ENCODE results near the gene DDIT4. TPM values are rescaled to one million over a fixed set of nuclear protein-coding genes. Genes with fewer than 3 reads are reported as not detected.

Gene DDIT4
- polyA plus RNA-seq, 1 donor from 2014 or later: 29.9 TPM

- peak overlapping the region; percentile 60 for H3K27ac ChIP-seq (ENCODE audit: low read length)
- H3K9ac ChIP-seq (ENCODE audit: low read length): peak overlapping the region; percentile 70
- H2AFZ ChIP-seq (ENCODE audit: low read depth, low read length): peak overlapping the region; percentile 85
- H3K36me3 ChIP-seq (ENCODE audit: insufficient read depth, low read length): no peaks in the 10 kb centered on the region
- H3K9me2 ChIP-seq (ENCODE audit: insufficient read depth, low read length): no peaks in the 10 kb centered on the region
- no peaks in the 10 kb centered on the region for H3K79me2 ChIP-seq (replicated peaks; ENCODE audit: insufficient read depth, low read length)
- H3F3A ChIP-seq (ENCODE audit: insufficient read depth, low read length, poor library complexity, severe bottlenecking): peaks cover 3% of the 10 kb centered on the region
- H3K4me2 ChIP-seq (ENCODE audit: low read length): peak overlapping the region; percentile 45
- TF ChIP-seq MXI1 (conservative IDR thresholded peaks at IDR 0.05; ENCODE audit: poor library complexity, severe bottlenecking) (no peak), SMC3 (conservative IDR thresholded peaks at IDR 0.05; ENCODE audit: poor library complexity) (no peak), EP300 (conservative IDR thresholded peaks at IDR 0.05; ENCODE audit: poor library complexity, severe bottlenecking) (peak; percentile 38), REST (IDR thresholded peaks at IDR 0.05; ENCODE audit: borderline replicate concordance) (peak; percentile 1), RAD21 (conservative IDR thresholded peaks at IDR 0.05) (peak; percentile 37), EZH2 (IDR thresholded peaks at IDR 0.05; ENCODE audit: borderline replicate concordance, insufficient read depth, low read length, poor library complexity, severe bottlenecking) (no peak), POLR2AphosphoS5 (IDR thresholded peaks at IDR 0.05) (peak; percentile 35), TAF1 (IDR thresholded peaks at IDR 0.05; ENCODE audit: low read depth) (no peak)
- TF ChIP-seq, protein P1, sequence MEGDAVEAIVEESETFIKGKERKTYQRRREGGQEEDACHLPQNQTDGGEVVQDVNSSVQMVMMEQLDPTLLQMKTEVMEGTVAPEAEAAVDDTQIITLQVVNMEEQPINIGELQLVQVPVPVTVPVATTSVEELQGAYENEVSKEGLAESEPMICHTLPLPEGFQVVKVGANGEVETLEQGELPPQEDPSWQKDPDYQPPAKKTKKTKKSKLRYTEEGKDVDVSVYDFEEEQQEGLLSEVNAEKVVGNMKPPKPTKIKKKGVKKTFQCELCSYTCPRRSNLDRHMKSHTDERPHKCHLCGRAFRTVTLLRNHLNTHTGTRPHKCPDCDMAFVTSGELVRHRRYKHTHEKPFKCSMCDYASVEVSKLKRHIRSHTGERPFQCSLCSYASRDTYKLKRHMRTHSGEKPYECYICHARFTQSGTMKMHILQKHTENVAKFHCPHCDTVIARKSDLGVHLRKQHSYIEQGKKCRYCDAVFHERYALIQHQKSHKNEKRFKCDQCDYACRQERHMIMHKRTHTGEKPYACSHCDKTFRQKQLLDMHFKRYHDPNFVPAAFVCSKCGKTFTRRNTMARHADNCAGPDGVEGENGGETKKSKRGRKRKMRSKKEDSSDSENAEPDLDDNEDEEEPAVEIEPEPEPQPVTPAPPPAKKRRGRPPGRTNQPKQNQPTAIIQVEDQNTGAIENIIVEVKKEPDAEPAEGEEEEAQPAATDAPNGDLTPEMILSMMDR (IDR thresholded peaks at IDR 0.05; ENCODE audit: poor library complexity, severe bottlenecking): peak; percentile 43
- H3K9me3 ChIP-seq (ENCODE audit: low read length): no peaks in the 10 kb centered on the region
- peak overlapping the region; percentile 68 for H3K4me3 ChIP-seq (ENCODE audit: low read length)
- no peaks in the 10 kb centered on the region for H4K20me1 ChIP-seq (ENCODE audit: insufficient read depth)
- H3K27me3 ChIP-seq (ENCODE audit: insufficient read depth, low read depth, low read length): no peaks in the 10 kb centered on the region
Measured at GRCh38 chr10:72260976-72261783, 12.5 kb upstream of the DDIT4 start.

DNA sequence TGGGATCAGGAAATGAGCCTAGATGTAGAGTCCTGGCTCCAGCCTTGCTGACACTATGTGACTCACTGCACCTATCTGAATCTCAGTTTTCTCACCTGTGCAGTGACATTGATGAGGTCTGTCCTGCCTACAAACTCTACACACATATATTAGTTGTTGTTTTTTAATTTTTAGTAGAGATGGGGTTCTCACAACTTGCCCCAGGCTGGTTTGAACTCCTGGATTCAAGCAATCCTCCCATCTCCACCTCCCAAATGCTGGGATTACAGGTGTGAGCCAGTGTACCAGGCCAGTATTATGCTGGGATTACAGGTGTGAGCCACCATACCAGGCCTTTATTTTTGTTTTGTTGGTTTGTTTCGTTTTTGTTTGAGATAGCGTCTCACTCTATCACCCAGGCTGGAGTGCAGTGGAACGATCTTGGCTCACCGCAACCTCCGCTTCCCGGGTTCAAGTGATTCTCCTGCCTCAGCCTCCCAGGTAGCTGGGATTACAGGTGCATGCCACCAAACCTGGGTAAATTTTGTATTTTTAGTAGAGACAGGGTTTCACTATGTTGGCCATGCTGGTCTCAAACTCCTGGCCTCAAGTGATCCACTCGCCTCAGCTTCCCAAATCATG, 11.8 kb upstream of the DDIT4 start:
- no peak overlapping the region for H2AFZ ChIP-seq (ENCODE audit: low read depth, low read length)

More for the DNA sequence above, 11.8 kb upstream of the DDIT4 start:
- Histone ChIP-seq H3K9ac (ENCODE audit: low read length) (no peak overlapping the region), H3F3A (ENCODE audit: insufficient read depth, low read length, poor library complexity, severe bottlenecking) (peaks cover 3% of the 10 kb centered on the region), H3K27me3 (ENCODE audit: insufficient read depth, low read depth, low read length) (no peaks in the 10 kb centered on the region), H3K79me2 (replicated peaks; ENCODE audit: insufficient read depth, low read length) (no peaks in the 10 kb centered on the region), H3K4me2 (ENCODE audit: low read length) (no peak overlapping the region), H4K20me1 (ENCODE audit: insufficient read depth) (no peaks in the 10 kb centered on the region), H3K9me3 (ENCODE audit: low read length) (no peaks in the 10 kb centered on the region), H3K36me3 (ENCODE audit: insufficient read depth, low read length) (no peaks in the 10 kb centered on the region), H3K4me3 (ENCODE audit: low read length) (no peak overlapping the region), H3K9me2 (ENCODE audit: insufficient read depth, low read length) (no peaks in the 10 kb centered on the region), H3K27ac (ENCODE audit: low read length) (no peak overlapping the region)
- TF ChIP-seq POLR2AphosphoS5 (IDR thresholded peaks at IDR 0.05) (no peak), TAF1 (IDR thresholded peaks at IDR 0.05; ENCODE audit: low read depth) (no peak), MXI1 (conservative IDR thresholded peaks at IDR 0.05; ENCODE audit: poor library complexity, severe bottlenecking) (no peak), REST (IDR thresholded peaks at IDR 0.05; ENCODE audit: borderline replicate concordance) (no peak), SMC3 (conservative IDR thresholded peaks at IDR 0.05; ENCODE audit: poor library complexity) (no peak), EP300 (conservative IDR thresholded peaks at IDR 0.05; ENCODE audit: poor library complexity, severe bottlenecking) (no peak), RAD21 (conservative IDR thresholded peaks at IDR 0.05) (no peak), EZH2 (IDR thresholded peaks at IDR 0.05; ENCODE audit: borderline replicate concordance, insufficient read depth, low read length, poor library complexity, severe bottlenecking) (no peak)
- TF ChIP-seq, protein P1 (IDR thresholded peaks at IDR 0.05; ENCODE audit: poor library complexity, severe bottlenecking): no peak

Data from neural cell (in vitro differentiated cells).